SK-N-SH treated with all-trans-retinoic acid at 6 μM for 48 hours (cell line): ENCODE data around the gene WNK2.

Source experiments
- ATAC-seq: fragments of 200-7000 bp; cut with Tn5 transposase; 3 replicates; pipeline ENCODE4 v1.9.1; 2020; ENCODE audit warnings: mild to moderate bottlenecking, moderate library complexity
- ARNTL ChIP-seq: fragments of 450-650 bp; formaldehyde crosslinking; IDR thresholded peaks from 2 replicates; pipeline ENCODE4 v1.5.0; 2020; ENCODE audit warnings: low read depth, mild to moderate bottlenecking, moderate library complexity, borderline replicate concordance
- BACH2 ChIP-seq: fragments of 250-450 bp; sonication (Bioruptor Pico); IDR thresholded peaks from 2 replicates; pipeline ENCODE4 v1.9.0; 2021; ENCODE audit warnings: mild to moderate bottlenecking, borderline replicate concordance
- CSDC2 ChIP-seq: fragments of 250-450 bp; sonication (Bioruptor Pico); IDR thresholded peaks from 2 replicates; pipeline ENCODE4 v1.5.0; 2020; ENCODE audit warnings: mild to moderate bottlenecking, moderate library complexity
- GLIS3 ChIP-seq: fragments of 250-450 bp; sonication (Bioruptor Pico); IDR thresholded peaks from 2 replicates; pipeline ENCODE4 v1.5.0; 2020; ENCODE audit warnings: mild to moderate bottlenecking, moderate library complexity
- ISL1 ChIP-seq: fragments of 250-450 bp; sonication (Bioruptor Pico); IDR thresholded peaks from 2 replicates; pipeline ENCODE4 v2.1.2; 2022; ENCODE audit warnings: mild to moderate bottlenecking, moderate library complexity
- OSR1 ChIP-seq: fragments of 250-450 bp; sonication (Bioruptor Pico); IDR thresholded peaks from 2 replicates; pipeline ENCODE4 v1.8.0; 2022; ENCODE audit warnings: moderate library complexity, mild to moderate bottlenecking, inconsistent platforms
- PPARA ChIP-seq: fragments of 250-450 bp; sonication (Bioruptor Pico); IDR thresholded peaks from 2 replicates; pipeline ENCODE4 v1.5.0; 2020; ENCODE audit warnings: mild to moderate bottlenecking, borderline replicate concordance
- RARB ChIP-seq: fragments of 250-450 bp; sonication (Bioruptor Pico); IDR thresholded peaks from 2 replicates; pipeline ENCODE4 v1.8.0; 2021; ENCODE audit warnings: mild to moderate bottlenecking, moderate library complexity
- SNAI2 ChIP-seq: fragments of 250-450 bp; sonication (Bioruptor Pico); IDR thresholded peaks from 2 replicates; pipeline ENCODE4 v1.5.0; 2020; ENCODE audit warnings: mild to moderate bottlenecking, moderate library complexity
- TCF4 ChIP-seq: fragments of 250-450 bp; sonication (Bioruptor Pico); IDR thresholded peaks from 2 replicates; pipeline ENCODE4 v1.8.0; 2021; ENCODE audit warnings: mild to moderate bottlenecking, moderate library complexity, borderline replicate concordance
- TOX ChIP-seq: fragments of 250-450 bp; sonication (Bioruptor Pico); IDR thresholded peaks from 2 replicates; pipeline ENCODE4 v1.8.0; 2021; ENCODE audit warnings: mild to moderate bottlenecking, moderate library complexity, borderline replicate concordance
- ZC3H10 ChIP-seq: fragments of 250-450 bp; sonication (Bioruptor Pico); IDR thresholded peaks from 2 replicates; pipeline ENCODE4 v1.5.1; 2021; ENCODE audit warnings: mild to moderate bottlenecking, moderate library complexity
- ZFP3 ChIP-seq: fragments of 250-450 bp; sonication (Bioruptor Pico); IDR thresholded peaks from 2 replicates; pipeline ENCODE4 v1.5.0; 2020; ENCODE audit warnings: mild to moderate bottlenecking, moderate library complexity
- ZFP30 ChIP-seq: fragments of 450-650 bp; formaldehyde crosslinking; IDR thresholded peaks from 2 replicates; pipeline ENCODE4 v1.5.0; 2022; ENCODE audit warnings: mild to moderate bottlenecking, moderate library complexity
- ZNF565 ChIP-seq: fragments of 450-650 bp; formaldehyde crosslinking; conservative IDR thresholded peaks from 2 replicates; pipeline ENCODE4 v1.5.0; 2020; ENCODE audit warnings: low read depth, mild to moderate bottlenecking, moderate library complexity
- ZNF70 ChIP-seq: fragments of 450-650 bp; formaldehyde crosslinking; IDR thresholded peaks from 2 replicates; pipeline ENCODE4 v1.5.0; 2020; ENCODE audit warnings: mild to moderate bottlenecking, moderate library complexity
- TF ChIP-seq, protein P1 (sequence below): fragments of 250-450 bp; sonication (Bioruptor Pico); IDR thresholded peaks from 2 replicates; pipeline ENCODE4 v1.5.1; 2020; ENCODE audit warnings: low read depth, mild to moderate bottlenecking, moderate library complexity
- TF ChIP-seq, protein P2 (sequence below): fragments of 250-450 bp; sonication (Bioruptor Pico); IDR thresholded peaks from 2 replicates; pipeline ENCODE4 v1.8.0; 2021; ENCODE audit warnings: low read depth, mild to moderate bottlenecking, moderate library complexity, borderline replicate concordance
- TF ChIP-seq, protein P3 (sequence below): fragments of 250-450 bp; sonication (Bioruptor Pico); IDR thresholded peaks from 2 replicates; pipeline ENCODE4 v1.5.1; 2021; ENCODE audit warnings: mild to moderate bottlenecking, moderate library complexity
- TF ChIP-seq, protein P4 (sequence below): fragments of 250-450 bp; sonication (Bioruptor Pico); IDR thresholded peaks from 2 replicates; pipeline ENCODE4 v1.5.0; 2020; ENCODE audit warnings: mild to moderate bottlenecking, moderate library complexity
- TF ChIP-seq, protein P5 (sequence below): fragments of 250-450 bp; sonication (Bioruptor Pico); IDR thresholded peaks from 2 replicates; pipeline ENCODE4 v1.8.0; 2020; ENCODE audit warnings: mild to moderate bottlenecking, moderate library complexity, borderline replicate concordance

WNK2 gene

DNA sequence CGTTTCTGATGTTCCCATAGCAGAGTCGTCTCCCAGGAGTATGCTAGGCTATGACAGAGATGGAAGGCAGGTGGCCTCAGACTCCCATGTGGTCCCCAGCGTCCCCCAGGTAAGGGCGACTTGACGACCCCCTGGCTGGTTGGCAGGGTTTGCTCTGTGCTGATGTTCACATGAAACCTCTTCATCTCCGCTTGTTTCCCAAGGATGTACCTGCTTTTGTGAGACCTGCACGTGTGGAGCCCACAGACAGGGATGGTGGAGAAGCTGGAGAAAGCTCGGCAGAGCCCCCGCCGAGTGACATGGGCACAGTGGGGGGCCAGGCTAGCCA lies 108.3 kb downstream of the WNK2 start:
- ATAC-seq: no peak
- TF ChIP-seq ZFP3 (no peak), BACH2 (CRISPR knock-in tag) (no peak), ARNTL (no peak), ZNF70 (CRISPR knock-in tag) (no peak), TCF4 (CRISPR knock-in tag) (no peak), TOX (CRISPR knock-in tag) (no peak), OSR1 (CRISPR knock-in tag) (no peak)
- TF ChIP-seq, protein P1, sequence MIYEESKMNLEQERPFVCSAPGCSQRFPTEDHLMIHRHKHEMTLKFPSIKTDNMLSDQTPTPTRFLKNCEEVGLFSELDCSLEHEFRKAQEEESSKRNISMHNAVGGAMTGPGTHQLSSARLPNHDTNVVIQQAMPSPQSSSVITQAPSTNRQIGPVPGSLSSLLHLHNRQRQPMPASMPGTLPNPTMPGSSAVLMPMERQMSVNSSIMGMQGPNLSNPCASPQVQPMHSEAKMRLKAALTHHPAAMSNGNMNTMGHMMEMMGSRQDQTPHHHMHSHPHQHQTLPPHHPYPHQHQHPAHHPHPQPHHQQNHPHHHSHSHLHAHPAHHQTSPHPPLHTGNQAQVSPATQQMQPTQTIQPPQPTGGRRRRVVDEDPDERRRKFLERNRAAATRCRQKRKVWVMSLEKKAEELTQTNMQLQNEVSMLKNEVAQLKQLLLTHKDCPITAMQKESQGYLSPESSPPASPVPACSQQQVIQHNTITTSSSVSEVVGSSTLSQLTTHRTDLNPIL: no peak
- TF ChIP-seq, protein P2, sequence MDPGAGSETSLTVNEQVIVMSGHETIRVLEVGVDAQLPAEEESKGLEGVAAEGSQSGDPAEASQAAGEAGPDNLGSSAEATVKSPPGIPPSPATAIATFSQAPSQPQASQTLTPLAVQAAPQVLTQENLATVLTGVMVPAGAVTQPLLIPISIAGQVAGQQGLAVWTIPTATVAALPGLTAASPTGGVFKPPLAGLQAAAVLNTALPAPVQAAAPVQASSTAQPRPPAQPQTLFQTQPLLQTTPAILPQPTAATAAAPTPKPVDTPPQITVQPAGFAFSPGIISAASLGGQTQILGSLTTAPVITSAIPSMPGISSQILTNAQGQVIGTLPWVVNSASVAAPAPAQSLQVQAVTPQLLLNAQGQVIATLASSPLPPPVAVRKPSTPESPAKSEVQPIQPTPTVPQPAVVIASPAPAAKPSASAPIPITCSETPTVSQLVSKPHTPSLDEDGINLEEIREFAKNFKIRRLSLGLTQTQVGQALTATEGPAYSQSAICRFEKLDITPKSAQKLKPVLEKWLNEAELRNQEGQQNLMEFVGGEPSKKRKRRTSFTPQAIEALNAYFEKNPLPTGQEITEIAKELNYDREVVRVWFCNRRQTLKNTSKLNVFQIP (CRISPR knock-in tag): no peak

DNA sequence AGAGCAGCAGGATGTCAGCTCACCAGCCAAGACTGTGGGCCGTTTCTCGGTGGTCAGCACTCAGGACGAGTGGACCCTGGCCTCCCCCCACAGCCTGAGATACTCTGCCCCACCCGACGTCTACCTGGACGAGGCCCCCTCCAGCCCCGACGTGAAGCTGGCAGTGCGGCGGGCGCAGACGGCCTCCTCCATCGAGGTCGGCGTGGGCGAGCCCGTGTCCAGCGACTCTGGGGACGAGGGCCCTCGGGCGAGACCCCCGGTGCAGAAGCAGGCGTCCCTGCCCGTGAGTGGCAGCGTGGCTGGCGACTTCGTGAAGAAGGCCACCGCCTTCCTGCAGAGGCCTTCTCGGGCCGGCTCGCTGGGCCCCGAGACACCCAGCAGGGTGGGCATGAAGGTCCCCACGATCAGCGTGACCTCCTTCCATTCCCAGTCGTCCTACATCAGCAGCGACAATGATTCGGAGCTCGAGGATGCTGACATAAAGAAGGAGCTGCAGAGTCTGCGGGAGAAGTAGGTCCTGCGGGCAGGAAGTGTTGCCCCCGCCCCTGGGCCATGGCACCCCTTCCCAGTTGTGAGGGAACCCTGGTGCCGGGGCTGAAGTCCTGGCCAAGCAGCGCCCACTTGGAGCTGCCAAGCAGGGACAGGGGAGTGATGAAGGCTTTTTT lies 108.9 kb downstream of the WNK2 start:
- TF ChIP-seq, protein P3, sequence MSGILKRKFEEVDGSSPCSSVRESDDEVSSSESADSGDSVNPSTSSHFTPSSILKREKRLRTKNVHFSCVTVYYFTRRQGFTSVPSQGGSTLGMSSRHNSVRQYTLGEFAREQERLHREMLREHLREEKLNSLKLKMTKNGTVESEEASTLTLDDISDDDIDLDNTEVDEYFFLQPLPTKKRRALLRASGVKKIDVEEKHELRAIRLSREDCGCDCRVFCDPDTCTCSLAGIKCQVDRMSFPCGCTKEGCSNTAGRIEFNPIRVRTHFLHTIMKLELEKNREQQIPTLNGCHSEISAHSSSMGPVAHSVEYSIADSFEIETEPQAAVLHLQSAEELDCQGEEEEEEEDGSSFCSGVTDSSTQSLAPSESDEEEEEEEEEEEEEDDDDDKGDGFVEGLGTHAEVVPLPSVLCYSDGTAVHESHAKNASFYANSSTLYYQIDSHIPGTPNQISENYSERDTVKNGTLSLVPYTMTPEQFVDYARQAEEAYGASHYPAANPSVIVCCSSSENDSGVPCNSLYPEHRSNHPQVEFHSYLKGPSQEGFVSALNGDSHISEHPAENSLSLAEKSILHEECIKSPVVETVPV (CRISPR knock-in tag): no peak
- TF ChIP-seq ZNF70 (CRISPR knock-in tag) (no peak), PPARA (CRISPR knock-in tag) (no peak), GLIS3 (CRISPR knock-in tag) (no peak), ARNTL (no peak), CSDC2 (CRISPR knock-in tag) (no peak), ISL1 (no peak), RARB (CRISPR knock-in tag) (no peak), TOX (CRISPR knock-in tag) (no peak), SNAI2 (no peak), ZFP30 (CRISPR knock-in tag) (no peak), TCF4 (CRISPR knock-in tag) (no peak)
- TF ChIP-seq, protein P4, sequence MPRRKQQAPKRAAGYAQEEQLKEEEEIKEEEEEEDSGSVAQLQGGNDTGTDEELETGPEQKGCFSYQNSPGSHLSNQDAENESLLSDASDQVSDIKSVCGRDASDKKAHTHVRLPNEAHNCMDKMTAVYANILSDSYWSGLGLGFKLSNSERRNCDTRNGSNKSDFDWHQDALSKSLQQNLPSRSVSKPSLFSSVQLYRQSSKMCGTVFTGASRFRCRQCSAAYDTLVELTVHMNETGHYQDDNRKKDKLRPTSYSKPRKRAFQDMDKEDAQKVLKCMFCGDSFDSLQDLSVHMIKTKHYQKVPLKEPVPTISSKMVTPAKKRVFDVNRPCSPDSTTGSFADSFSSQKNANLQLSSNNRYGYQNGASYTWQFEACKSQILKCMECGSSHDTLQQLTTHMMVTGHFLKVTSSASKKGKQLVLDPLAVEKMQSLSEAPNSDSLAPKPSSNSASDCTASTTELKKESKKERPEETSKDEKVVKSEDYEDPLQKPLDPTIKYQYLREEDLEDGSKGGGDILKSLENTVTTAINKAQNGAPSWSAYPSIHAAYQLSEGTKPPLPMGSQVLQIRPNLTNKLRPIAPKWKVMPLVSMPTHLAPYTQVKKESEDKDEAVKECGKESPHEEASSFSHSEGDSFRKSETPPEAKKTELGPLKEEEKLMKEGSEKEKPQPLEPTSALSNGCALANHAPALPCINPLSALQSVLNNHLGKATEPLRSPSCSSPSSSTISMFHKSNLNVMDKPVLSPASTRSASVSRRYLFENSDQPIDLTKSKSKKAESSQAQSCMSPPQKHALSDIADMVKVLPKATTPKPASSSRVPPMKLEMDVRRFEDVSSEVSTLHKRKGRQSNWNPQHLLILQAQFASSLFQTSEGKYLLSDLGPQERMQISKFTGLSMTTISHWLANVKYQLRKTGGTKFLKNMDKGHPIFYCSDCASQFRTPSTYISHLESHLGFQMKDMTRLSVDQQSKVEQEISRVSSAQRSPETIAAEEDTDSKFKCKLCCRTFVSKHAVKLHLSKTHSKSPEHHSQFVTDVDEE (CRISPR knock-in tag): no peak
- TF ChIP-seq, protein P5, sequence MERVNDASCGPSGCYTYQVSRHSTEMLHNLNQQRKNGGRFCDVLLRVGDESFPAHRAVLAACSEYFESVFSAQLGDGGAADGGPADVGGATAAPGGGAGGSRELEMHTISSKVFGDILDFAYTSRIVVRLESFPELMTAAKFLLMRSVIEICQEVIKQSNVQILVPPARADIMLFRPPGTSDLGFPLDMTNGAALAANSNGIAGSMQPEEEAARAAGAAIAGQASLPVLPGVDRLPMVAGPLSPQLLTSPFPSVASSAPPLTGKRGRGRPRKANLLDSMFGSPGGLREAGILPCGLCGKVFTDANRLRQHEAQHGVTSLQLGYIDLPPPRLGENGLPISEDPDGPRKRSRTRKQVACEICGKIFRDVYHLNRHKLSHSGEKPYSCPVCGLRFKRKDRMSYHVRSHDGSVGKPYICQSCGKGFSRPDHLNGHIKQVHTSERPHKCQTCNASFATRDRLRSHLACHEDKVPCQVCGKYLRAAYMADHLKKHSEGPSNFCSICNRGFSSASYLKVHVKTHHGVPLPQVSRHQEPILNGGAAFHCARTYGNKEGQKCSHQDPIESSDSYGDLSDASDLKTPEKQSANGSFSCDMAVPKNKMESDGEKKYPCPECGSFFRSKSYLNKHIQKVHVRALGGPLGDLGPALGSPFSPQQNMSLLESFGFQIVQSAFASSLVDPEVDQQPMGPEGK (CRISPR knock-in tag): no peak
- no peak for ATAC-seq

DNA sequence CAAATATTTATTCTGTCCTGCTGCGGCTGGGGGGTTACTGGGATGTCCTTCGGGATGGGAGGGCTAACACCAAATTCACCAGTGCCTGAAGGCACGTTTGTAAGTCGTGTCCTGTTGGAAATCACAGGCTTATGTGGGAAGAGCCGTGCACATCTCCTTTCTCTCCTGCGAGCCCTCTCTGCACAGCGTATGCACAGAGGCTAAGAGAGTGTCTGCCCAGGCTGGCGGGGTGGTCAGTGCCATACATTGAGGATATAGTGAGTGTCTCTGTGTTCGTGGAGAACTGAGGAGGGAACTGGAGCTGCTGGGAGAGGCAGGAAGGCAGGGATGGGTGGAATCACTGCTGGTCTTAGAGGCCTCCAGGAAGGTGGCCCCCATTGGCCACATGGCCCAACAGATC lies 110.1 kb downstream of the WNK2 start:
- TF ChIP-seq OSR1 (CRISPR knock-in tag) (no peak), RARB (CRISPR knock-in tag) (no peak), ZNF565 (CRISPR knock-in tag) (no peak), ISL1 (no peak), ZFP3 (no peak), TOX (CRISPR knock-in tag) (no peak), BACH2 (CRISPR knock-in tag) (no peak), ZC3H10 (CRISPR knock-in tag) (no peak), GLIS3 (CRISPR knock-in tag) (no peak)
- TF ChIP-seq, protein P2 (CRISPR knock-in tag): no peak
- TF ChIP-seq, protein P1: no peak
- TF ChIP-seq, protein P4 (CRISPR knock-in tag): no peak
- ATAC-seq: no peak
